Peyer's patch (tissue), 4 donors: ENCODE results near the gene CRB2. TPM values are rescaled to one million over a fixed set of nuclear protein-coding genes. Genes with fewer than 3 reads are reported as not detected.

Experiments
- DNase-seq, 3 donors: peaks; one replicate each; pipeline ENCODE4 v3.0.0-alpha.2; 2017 to 2019
- H3K27ac ChIP-seq, 4 donors: fragments of 200-600 bp; sonication (generic); one replicate each; pipeline ENCODE4 v1.5.1; 2016 to 2019
- H3K27me3 ChIP-seq, 2 donors: fragments of 200-600 bp; sonication (generic); one replicate each; pipeline ENCODE4 v1.5.1; 2019
- H3K36me3 ChIP-seq, 3 donors: fragments of 200-600 bp; sonication (generic); one replicate each; pipeline ENCODE4 v1.5.1; 2016 to 2019
- H3K4me1 ChIP-seq, 4 donors: fragments of 200-600 bp; sonication (generic); one replicate each; pipeline ENCODE4 v1.5.1; 2016 to 2019
- H3K4me3 ChIP-seq, 4 donors: fragments of 200-600 bp; sonication (generic); 1 replicate in 3 of 4; 2 replicates in 1 of 4; pipeline ENCODE4 v1.5.1; 2016 to 2019; ENCODE audit warnings: mild to moderate bottlenecking in 1 of 4
- H3K9me3 ChIP-seq, 4 donors: fragments of 200-600 bp; sonication (generic); one replicate each; pipeline ENCODE4 v1.5.1; 2016 to 2019; ENCODE audit warnings: mild to moderate bottlenecking in 1 of 4
- CTCF ChIP-seq, 6 experiments: fragments of 450-650 bp in 4 of 6; fragments of 200-600 bp in 2 of 6; sonication (generic) in 1 of 6; IDR thresholded peaks; one replicate each; pipeline ENCODE4 v1.5.1; 2017 to 2019; ENCODE audit warnings: antibody characterized with exemption in 6 of 6, mild to moderate bottlenecking in 3 of 6, moderate library complexity in 1 of 6
- POLR2A ChIP-seq, 2 donors: fragments of 450-650 bp; IDR thresholded peaks; one replicate each; pipeline ENCODE4 v1.5.1; 2017; ENCODE audit warnings: antibody characterized with exemption in 2 of 2, mild to moderate bottlenecking in 2 of 2, moderate library complexity in 2 of 2
- total RNA-seq, 4 donors: library from RNA; depleted of rRNA; stranded (reverse); fragments of >200 nt; gene quantifications; one replicate each; pipeline ENCODE4 v1.1.0, GENCODE V29; 2016

Gene CRB2
- total RNA-seq, 4 donors from 2014 or later, result 0.27 to 0.85 (median 0.83) TPM; not detected in 1

GRCh38 chr9:123314617-123315016 lies 41.4 kb upstream of the CRB2 start:
- Histone ChIP-seq H3K27ac (no peak overlapping the region), H3K36me3 (no peaks in the 10 kb centered on the region), H3K4me1 (no peaks in the 10 kb centered on the region), H3K9me3 (no peaks in the 10 kb centered on the region), H3K27me3 (no peaks in the 10 kb centered on the region), H3K4me3 (no peak overlapping the region)
- TF ChIP-seq POLR2A (IDR thresholded peaks at IDR 0.05), result no peak
- no peak for DNase-seq

- no peak overlapping the region for H3K27ac ChIP-seq
- no peaks in the 10 kb centered on the region for H3K27me3 ChIP-seq
- H3K9me3 ChIP-seq, result no peaks in the 10 kb centered on the region
- no peak overlapping the region for H3K4me3 ChIP-seq
- no peaks in the 10 kb centered on the region for H3K4me1 ChIP-seq
- H3K36me3 ChIP-seq, result no peaks in the 10 kb centered on the region
- DNase-seq, result no peak
- TF ChIP-seq POLR2A (IDR thresholded peaks at IDR 0.05) (no peak), CTCF (IDR thresholded peaks at IDR 0.05) (no peak)
Measured at GRCh38 chr9:123315635-123316034, 40.4 kb upstream of the CRB2 start.

- Histone ChIP-seq H3K9me3 (no peaks in the 10 kb centered on the region), H3K4me1 (no peaks in the 10 kb centered on the region), H3K4me3 (no peak overlapping the region), H3K36me3 (no peaks in the 10 kb centered on the region), H3K27me3 (no peaks in the 10 kb centered on the region), H3K27ac (no peak overlapping the region)
- TF ChIP-seq POLR2A (IDR thresholded peaks at IDR 0.05), result no peak
- no peak for TF ChIP-seq CTCF (IDR thresholded peaks at IDR 0.05)
- peak in 2 of 3 donors; percentile 6 to 41 for DNase-seq
Measured at GRCh38 chr9:123316053-123316718, 39.8 kb upstream of the CRB2 start.

DNA sequence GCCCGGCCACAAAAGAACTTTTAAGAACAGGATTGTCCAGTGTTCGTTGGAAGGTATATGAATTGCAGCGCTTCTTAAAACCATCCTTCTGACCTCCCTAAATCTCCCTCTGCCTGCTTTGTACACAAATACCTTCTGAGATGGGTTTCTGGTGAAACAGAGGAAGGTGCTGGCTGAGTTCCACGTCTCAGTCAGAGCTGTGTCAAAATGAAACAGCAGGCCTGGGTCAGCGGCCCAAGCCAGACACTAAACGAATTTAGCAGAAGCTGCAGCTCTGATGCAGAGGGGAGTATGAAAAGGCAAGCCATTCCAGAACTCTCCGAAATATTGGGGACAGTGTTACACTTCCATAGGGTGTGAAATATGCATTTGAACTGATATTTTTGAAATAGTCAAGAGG lies 37.8 kb upstream of the CRB2 start:
- Histone ChIP-seq H3K27ac (no peak overlapping the region), H3K4me3 (no peak overlapping the region), H3K4me1 (peaks cover 0 to 12% (median 4%) of the 10 kb centered on the region in 4 donors), H3K27me3 (no peaks in the 10 kb centered on the region), H3K9me3 (no peaks in the 10 kb centered on the region), H3K36me3 (no peaks in the 10 kb centered on the region)
- TF ChIP-seq POLR2A (IDR thresholded peaks at IDR 0.05), result no peak
- TF ChIP-seq CTCF (IDR thresholded peaks at IDR 0.05), result no peak
- DNase-seq, result peak in 1 of 3 donors; percentile 15

DNA sequence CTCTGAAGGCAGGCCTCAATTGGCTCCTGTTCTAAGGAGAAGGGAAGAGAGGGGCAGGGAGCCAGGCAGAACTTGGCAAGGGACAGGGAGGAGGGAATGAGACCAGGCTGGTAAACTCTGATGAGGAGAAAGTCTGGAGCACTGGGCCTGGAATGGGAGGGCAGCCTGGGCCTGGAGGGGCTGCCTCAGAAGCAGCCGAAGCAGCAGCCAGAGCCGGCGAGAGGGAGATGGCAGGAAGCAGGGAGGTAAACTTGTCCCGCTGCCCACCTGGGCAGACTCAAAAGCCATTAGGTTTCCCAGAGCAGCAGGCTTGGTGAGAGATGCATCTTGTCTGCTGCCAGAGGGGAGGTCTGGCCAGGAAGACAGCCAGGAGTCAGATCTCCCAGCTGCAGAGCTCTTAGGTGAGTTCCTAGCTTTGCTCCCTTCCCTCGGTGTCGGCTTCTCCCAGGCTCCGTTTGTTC lies 37.0 kb upstream of the CRB2 start:
- H3K27ac ChIP-seq, result no peak overlapping the region
- DNase-seq, result peak in 1 of 3 donors; percentile 34

More for the DNA sequence above, 37.0 kb upstream of the CRB2 start:
- Histone ChIP-seq H3K27me3 (no peaks in the 10 kb centered on the region), H3K4me1 (peaks cover 0 to 14% (median 4%) of the 10 kb centered on the region in 4 donors), H3K9me3 (no peaks in the 10 kb centered on the region), H3K36me3 (no peaks in the 10 kb centered on the region), H3K4me3 (no peak overlapping the region)
- TF ChIP-seq POLR2A (IDR thresholded peaks at IDR 0.05) (no peak), CTCF (IDR thresholded peaks at IDR 0.05) (no peak)
